Measurements from ENCODE around the gene IQGAP3.

GRCh38 chr1:156560585-156561163, 11.7 kb downstream of the IQGAP3 start:
- TF ChIP-seq CTCF (IDR thresholded peaks at IDR 0.05) (no peak), ZFX (IDR thresholded peaks at IDR 0.05; ENCODE audit: borderline replicate concordance) (no peak)

Measured in 22Rv1 (cell line).